HTERT RPE-1 (cell line): ENCODE results near the gene TBC1D5.
"Not testable (repeated sequence)": the region's sequence is repeated elsewhere in the genome, so short reads cannot be mapped to it uniquely, and the experiment has no call there.

Experiments used
- in situ Hi-C: fragments of 300-500 bp; cut with MboI; formaldehyde crosslinking; loops from 4 replicates; pipeline ENCODE4 v1.14.3; 2020; ENCODE audit warnings: low sequenced_read_pairs

TBC1D5 gene

GRCh38 chr3:17648630-17649355 is 93.6 kb downstream of the TBC1D5 start:
- in situ Hi-C loops, result not testable (repeated sequence)

DNA sequence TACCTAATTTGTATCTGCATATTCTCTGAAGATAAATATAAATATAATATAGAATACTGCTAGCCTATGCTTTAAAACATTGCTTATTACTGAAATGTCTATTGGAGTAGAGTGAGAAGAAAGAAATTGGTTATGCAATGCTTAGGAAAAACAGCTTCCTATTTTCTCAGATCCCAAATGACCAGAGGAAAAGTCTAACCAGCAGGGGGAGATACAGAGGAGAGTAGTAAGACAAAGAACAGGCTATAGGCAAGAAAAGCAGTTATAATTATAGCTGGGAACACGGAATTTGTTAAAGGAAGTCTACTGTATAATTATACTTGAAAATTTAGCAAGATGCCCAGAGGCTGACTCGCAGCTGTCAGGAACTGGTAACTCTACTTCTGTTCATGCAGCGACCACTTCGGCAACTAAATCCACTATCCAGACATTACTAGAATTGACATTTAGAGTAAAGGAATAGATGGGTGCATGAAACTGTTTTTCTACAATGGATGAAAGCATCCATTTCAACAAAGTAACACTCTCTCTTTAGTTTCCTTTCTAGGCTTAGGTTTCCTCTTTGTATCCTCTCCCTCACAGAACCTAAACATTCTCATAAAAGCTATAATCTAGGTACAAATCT is 97.2 kb downstream of the TBC1D5 start:
- in situ Hi-C loops, result no loop called here

- in situ Hi-C loops, result no loop called here
Observed at GRCh38 chr3:17643691-17644090, 98.7 kb downstream of the TBC1D5 start.

GRCh38 chr3:17642474-17642873 is 100.0 kb downstream of the TBC1D5 start:
- in situ Hi-C loops, result no loop called here

DNA sequence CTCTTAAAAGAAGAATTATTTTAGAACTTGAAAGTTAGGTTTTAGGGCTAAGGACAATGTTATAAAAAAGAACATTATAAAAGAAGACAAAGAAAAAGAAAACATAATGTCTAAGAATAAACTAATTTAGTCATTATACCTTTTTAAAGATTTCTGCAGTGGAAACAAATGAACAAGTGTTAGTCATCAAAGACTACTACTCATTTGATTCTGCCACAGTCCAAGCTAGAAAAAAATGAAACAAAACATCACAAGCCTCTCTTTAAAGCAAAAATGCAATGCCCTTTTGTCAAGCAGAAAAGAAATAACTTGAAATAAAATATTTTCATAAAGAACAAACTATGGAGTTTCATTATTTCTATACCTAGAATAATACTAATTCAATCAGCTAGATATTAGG is 102.0 kb downstream of the TBC1D5 start:
- in situ Hi-C loops, result no loop called here

DNA sequence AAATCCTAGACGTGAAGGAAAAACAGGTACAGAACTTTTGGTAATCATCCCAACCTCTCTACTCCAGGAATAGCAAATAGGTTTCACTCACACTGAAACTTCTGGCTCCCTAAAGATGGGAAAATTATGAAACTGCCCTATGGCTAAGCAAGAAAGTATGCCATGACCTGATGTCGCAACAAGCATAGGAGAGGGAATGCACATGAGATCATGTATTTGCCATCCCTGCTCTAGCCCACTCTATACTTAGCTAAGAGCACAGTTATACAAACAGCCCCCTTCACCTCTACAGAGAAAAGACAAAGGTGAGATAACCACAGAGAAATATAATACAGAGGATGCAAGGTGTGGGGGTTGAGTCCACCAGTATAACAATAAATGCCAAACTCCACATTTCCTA is 102.7 kb downstream of the TBC1D5 start:
- in situ Hi-C loops, result no loop called here

- in situ Hi-C loops, result no loop called here
Observed at GRCh38 chr3:17639257-17639656, 103.2 kb downstream of the TBC1D5 start.

DNA sequence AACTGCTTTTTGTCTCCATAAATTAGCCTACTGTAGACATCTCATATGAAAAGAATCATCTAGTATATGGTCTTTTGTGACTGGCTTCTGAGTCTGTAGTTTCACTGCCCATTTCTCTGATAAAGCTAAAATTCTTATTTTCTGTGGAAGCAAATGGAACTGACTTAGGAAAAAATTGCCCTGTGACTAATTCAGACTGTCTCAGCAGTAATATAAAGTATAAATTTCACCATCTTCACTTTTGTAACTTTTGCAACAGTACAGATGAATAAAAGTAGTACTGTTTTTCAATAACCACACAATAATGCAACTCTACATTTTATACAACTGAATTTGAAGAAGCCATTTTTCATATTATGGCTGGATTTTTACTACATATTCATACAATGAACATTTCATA is 104.1 kb downstream of the TBC1D5 start:
- in situ Hi-C loops, result no loop called here

GRCh38 chr3:17635675-17636074 is 106.8 kb downstream of the TBC1D5 start:
- in situ Hi-C loops, result not testable (repeated sequence)

DNA sequence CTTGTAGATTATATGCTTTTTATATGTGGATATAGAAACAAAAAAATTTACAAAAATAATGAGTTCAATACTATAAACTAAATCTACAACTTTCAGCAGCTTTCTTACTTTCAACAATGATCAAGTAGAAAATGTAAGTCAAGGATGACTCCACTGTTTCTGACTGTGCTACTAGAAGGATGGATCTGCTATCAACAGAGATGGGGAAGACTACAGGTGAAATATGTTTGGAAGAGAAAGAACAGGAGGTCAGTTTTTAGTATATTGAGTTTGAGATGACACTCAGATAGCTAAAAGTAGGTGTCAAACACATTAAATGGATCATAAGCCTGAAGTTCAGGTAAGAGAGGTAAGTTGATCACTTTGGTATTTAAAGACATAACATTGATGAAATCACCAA is 107.5 kb downstream of the TBC1D5 start:
- in situ Hi-C loops, result no loop called here

GRCh38 chr3:17634201-17634600 is 108.2 kb downstream of the TBC1D5 start:
- in situ Hi-C loops, result no loop called here

DNA sequence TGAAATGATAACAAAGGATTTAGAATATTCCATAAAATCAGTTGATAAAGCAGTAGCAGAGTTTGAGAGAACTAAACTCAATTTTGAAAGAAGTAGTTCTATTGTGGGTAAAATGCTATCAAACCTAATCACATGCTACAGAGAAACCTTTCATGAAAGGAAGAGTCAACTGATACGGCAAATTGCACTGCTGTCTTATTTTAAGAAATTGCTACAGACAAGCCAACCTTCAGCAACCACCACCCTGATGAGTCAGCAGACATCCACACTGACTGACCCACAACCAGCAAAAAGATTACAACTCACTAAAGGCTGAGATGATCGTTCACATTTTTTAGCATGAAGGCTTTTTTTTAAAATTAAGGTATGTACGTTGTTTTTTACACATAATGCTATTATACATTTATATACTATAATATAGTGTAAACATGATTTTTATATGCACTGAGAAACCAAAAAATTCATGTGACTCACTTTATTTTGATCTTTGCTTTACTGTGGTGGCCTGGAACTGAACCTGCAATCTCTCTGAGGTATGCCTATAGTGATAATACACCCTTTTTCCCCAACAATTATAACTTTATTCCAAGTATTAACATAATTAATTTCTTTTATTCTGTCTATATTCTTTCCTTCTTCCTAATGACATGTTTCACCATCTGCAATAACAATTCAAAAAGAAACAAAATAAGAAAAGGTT is 109.9 kb downstream of the TBC1D5 start:
- in situ Hi-C loops, result no loop called here

DNA sequence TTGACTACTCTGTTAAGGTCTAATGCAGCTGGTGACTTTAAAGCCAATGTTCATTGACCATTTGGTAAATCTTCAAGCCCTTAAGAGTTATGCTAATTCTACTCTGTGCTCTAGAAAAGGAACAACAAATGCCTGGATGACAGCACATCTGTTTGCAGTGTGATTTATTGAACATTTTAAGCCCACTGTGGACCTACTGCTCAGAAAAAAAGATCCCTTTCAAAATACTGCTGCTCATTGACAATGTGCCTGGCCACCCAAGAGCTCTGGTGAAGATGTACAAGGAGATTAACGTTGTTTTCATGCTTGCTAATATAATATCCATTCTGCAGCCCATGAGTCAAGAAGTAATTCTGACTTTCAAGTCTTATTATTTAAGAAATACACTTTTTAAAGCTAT is 110.8 kb downstream of the TBC1D5 start:
- in situ Hi-C loops, result no loop called here

- in situ Hi-C loops, result no loop called here
Observed at GRCh38 chr3:17629400-17629799, 113.0 kb downstream of the TBC1D5 start.

DNA sequence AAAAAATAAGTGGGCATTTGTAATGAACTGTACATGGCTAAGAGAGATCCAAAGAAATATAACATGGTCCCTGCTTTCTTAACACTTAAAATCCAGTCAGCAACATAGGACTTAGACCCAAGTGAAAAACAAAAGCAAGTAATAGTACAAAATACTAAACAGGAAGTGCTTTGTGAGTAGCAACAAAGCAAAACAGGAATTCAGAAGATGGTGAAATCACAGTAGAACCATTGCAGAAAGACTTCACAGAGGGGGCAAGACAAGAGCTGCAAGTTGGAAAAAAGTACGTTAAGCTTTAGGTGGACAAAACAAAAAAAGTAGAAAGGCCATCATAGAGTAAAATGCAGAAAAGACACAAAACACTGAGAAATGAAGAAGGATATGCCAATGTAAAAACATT is 116.0 kb downstream of the TBC1D5 start:
- in situ Hi-C loops, result no loop called here

DNA sequence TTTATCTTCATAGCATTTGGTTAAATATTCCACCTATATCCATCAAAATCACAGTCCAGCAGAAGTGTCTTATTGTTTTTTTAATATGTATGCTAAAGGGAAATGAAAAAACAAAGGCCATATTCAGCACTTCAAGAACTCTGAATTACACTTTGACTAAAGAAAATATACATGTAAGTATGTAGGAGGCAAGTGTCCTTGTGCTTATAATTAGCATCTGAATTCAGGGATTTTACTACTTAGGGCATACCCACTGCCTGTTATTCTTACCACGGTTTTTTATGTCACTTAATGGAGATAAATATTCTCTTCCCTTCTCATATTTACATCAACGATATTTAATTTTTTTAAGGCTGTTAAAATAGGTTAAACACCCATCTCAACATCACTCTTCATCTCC is 117.3 kb downstream of the TBC1D5 start:
- in situ Hi-C loops, result no loop called here

GRCh38 chr3:17623464-17623863 is 119.0 kb downstream of the TBC1D5 start:
- in situ Hi-C loops, result no loop called here

DNA sequence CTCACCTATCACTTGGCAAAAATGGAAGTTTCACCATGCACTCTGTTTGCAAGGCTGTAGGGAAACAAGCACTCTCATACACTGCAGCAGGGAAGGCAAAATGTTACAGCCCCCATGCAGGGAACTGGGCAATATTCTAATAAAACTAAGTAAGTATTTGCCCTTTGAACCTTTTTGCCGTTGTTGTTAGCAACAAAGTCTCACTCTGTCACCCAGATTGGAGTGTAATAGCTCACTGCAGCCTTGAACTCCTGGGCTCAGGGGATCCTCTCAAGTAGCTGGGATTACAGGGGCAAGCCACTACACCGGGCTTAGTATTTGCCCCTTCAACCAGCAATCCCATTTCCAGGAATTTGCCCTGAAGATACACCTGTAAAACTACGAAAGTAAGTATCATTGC is 122.5 kb downstream of the TBC1D5 start:
- in situ Hi-C loops, result no loop called here

- in situ Hi-C loops, result not testable (repeated sequence)
Observed at GRCh38 chr3:17613017-17613416, 129.4 kb downstream of the TBC1D5 start.

- in situ Hi-C loops, result no loop called here
Observed at GRCh38 chr3:17607905-17608304, 134.5 kb downstream of the TBC1D5 start.

GRCh38 chr3:17605934-17606333 is 136.5 kb downstream of the TBC1D5 start:
- in situ Hi-C loops, result no loop called here

DNA sequence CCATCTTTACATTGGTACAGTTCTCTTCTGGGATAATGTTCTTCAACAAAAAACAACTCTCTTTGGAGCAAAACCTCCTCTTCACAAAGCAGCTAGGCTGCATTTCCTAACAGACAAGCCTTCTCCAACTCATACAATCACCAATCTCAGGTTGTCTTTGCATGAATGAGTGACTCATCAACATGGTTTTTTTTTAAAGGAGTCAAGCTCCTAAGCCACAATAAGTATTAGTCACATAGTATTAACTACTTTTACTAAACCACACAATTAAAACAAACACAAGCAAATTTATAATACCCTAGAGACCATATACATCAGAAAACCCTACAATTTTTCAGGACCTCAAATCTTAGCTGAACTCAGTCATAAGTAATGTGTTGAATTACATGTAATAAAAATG is 137.4 kb downstream of the TBC1D5 start:
- in situ Hi-C loops, result no loop called here
